GM18499 (cell line): ENCODE measurements around the gene FSTL4.

Experiments
- ATAC-seq: cut with Tn5 transposase; IDR thresholded peaks from one replicate; pipeline ENCODE4 v1.9.1; 2021; ENCODE audit warnings: moderate number of reproducible peaks; ENCODE audit not compliant: insufficient read depth, unreplicated experiment

FSTL4 gene

GRCh38 chr5:133520991-133521706, 91.2 kb downstream of the FSTL4 start:
- no peak for ATAC-seq

- ATAC-seq: no peak
These were observed 92.3 kb downstream of the FSTL4 start for GRCh38 chr5:133520062-133520461.

- no peak for ATAC-seq
These were observed 93.2 kb downstream of the FSTL4 start for GRCh38 chr5:133519191-133519590.

GRCh38 chr5:133514456-133514855, 97.9 kb downstream of the FSTL4 start:
- ATAC-seq: no peak

GRCh38 chr5:133512896-133513295, 99.4 kb downstream of the FSTL4 start:
- no peak for ATAC-seq

- no peak for ATAC-seq
These were observed 100.6 kb downstream of the FSTL4 start for GRCh38 chr5:133511653-133512235.

GRCh38 chr5:133510634-133511262, 101.6 kb downstream of the FSTL4 start:
- ATAC-seq: no peak

GRCh38 chr5:133509742-133510079, 102.6 kb downstream of the FSTL4 start:
- ATAC-seq: no peak

- no peak for ATAC-seq
These were observed 103.2 kb downstream of the FSTL4 start for GRCh38 chr5:133508845-133509741.

GRCh38 chr5:133508331-133508730, 104.0 kb downstream of the FSTL4 start:
- no peak for ATAC-seq

- ATAC-seq: no peak
These were observed 106.2 kb downstream of the FSTL4 start for GRCh38 chr5:133506181-133506580.

GRCh38 chr5:133503511-133503910, 108.8 kb downstream of the FSTL4 start:
- no peak for ATAC-seq

GRCh38 chr5:133499895-133500294, 112.4 kb downstream of the FSTL4 start:
- ATAC-seq: no peak

- no peak for ATAC-seq
These were observed 114.6 kb downstream of the FSTL4 start for GRCh38 chr5:133497608-133498348.

GRCh38 chr5:133496631-133497030, 115.7 kb downstream of the FSTL4 start:
- ATAC-seq: no peak

- ATAC-seq: no peak
These were observed 117.5 kb downstream of the FSTL4 start for GRCh38 chr5:133494923-133495246.

GRCh38 chr5:133494232-133494922, 118.0 kb downstream of the FSTL4 start:
- ATAC-seq: no peak

GRCh38 chr5:133489632-133490031, 122.7 kb downstream of the FSTL4 start:
- no peak for ATAC-seq

GRCh38 chr5:133487093-133487492, 125.2 kb downstream of the FSTL4 start:
- ATAC-seq: no peak

GRCh38 chr5:133485468-133485867, 126.9 kb downstream of the FSTL4 start:
- ATAC-seq: no peak
